Measurements from ENCODE around the gene PRRX1.

Gene PRRX1

DNA sequence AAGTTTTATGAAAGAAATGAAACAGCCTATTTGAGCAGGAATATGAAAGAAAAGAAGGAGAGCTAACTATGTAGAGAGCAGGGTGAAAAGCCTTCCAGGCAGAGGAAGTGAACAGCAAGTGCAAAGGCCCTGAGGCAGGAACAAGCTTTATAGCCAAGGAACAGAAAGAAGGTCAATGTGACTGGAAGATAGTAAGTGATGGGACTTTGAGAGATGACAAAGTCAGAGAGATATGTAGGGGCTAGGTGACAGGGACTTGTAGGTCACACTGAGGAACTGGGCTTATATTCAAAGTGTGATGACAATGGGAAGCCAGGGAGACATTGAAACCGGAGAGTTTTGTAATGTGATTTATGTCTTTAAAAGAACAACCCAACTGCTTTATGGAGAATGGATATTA lies 18.9 kb downstream of the PRRX1 start:
- no peak overlapping the region for H3K27ac ChIP-seq (ENCODE audit: extremely low read depth, low read depth, low read length)
- H3K36me3 ChIP-seq (ENCODE audit: control insufficient read depth in 2 of 2, insufficient read depth in 1 of 2, low read length in 2 of 2): no peaks in the 10 kb centered on the region
- ChIA-PET POLR2A (no interaction called here), CTCF (no interaction called here)
- H3K4me1 ChIP-seq (ENCODE audit: control insufficient read depth, insufficient read depth, low read length): no peaks in the 10 kb centered on the region
- no peak for TF ChIP-seq BCL11A (tag by site-specific recombination; IDR thresholded peaks at IDR 0.05; ENCODE audit: low read depth)
- no peak for TF ChIP-seq TCF7L2 (IDR thresholded peaks at IDR 0.05; ENCODE audit: borderline replicate concordance, low read depth, low read length)
- TF ChIP-seq, protein P1, sequence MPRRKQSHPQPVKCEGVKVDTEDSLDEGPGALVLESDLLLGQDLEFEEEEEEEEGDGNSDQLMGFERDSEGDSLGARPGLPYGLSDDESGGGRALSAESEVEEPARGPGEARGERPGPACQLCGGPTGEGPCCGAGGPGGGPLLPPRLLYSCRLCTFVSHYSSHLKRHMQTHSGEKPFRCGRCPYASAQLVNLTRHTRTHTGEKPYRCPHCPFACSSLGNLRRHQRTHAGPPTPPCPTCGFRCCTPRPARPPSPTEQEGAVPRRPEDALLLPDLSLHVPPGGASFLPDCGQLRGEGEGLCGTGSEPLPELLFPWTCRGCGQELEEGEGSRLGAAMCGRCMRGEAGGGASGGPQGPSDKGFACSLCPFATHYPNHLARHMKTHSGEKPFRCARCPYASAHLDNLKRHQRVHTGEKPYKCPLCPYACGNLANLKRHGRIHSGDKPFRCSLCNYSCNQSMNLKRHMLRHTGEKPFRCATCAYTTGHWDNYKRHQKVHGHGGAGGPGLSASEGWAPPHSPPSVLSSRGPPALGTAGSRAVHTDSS (tag by site-specific recombination; IDR thresholded peaks at IDR 0.05): no peak
- peak; percentile 86 for TF ChIP-seq ZNF623 (tag by site-specific recombination; IDR thresholded peaks at IDR 0.05)
- H3K9me3 ChIP-seq (ENCODE audit: control insufficient read depth, insufficient read depth, low read depth, low read length): no peaks in the 10 kb centered on the region
- H3K4me3 ChIP-seq (ENCODE audit: low read depth, low read length): no peak overlapping the region

DNA sequence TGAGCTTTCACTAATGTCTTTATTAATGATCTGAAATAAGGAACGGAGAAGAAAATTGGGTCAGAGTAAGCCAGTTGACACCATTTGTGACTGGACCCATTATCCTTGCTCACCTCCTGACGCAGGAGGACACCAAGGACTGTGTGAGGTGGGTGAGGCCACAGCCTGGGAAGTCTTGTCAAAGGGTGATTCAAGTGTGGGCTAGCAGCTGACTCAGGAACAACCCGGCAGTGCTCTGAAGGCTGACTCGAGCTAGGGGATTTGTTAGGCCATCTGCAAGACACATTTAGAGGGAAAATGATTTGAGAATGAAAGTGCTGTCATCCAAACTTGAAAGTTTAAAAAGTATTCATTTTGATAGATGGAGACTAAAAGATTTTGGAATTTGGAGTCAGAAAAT lies 21.2 kb downstream of the PRRX1 start:
- H3K36me3 ChIP-seq (ENCODE audit: control insufficient read depth in 2 of 2, insufficient read depth in 1 of 2, low read length in 2 of 2): no peaks in the 10 kb centered on the region
- no peak overlapping the region for H3K4me3 ChIP-seq (ENCODE audit: low read depth, low read length)
- no peaks in the 10 kb centered on the region for H3K9me3 ChIP-seq (ENCODE audit: control insufficient read depth, insufficient read depth, low read depth, low read length)
- H3K27ac ChIP-seq (ENCODE audit: extremely low read depth, low read depth, low read length): no peak overlapping the region
- POLR2A ChIA-PET: no interaction called here
- CTCF ChIA-PET: no interaction called here
- TF ChIP-seq KLF17 (tag by site-specific recombination; IDR thresholded peaks at IDR 0.05) (no peak), PRDM1 (tag by site-specific recombination; IDR thresholded peaks at IDR 0.05) (no peak), ZNF791 (tag by site-specific recombination; IDR thresholded peaks at IDR 0.05) (no peak), ZEB2 (tag by site-specific recombination; IDR thresholded peaks at IDR 0.05) (no peak), FEZF1 (tag by site-specific recombination; IDR thresholded peaks at IDR 0.05) (no peak), ZFP69B (tag by site-specific recombination; IDR thresholded peaks at IDR 0.05) (no peak), ZNF302 (tag by site-specific recombination; IDR thresholded peaks at IDR 0.05; ENCODE audit: low read depth) (no peak), ZNF169 (tag by site-specific recombination; IDR thresholded peaks at IDR 0.05) (no peak), ZNF658 (tag by site-specific recombination; IDR thresholded peaks at IDR 0.05) (no peak), ZNF510 (tag by site-specific recombination; IDR thresholded peaks at IDR 0.05; ENCODE audit: insufficient replicate concordance) (no peak), PATZ1 (tag by site-specific recombination; IDR thresholded peaks at IDR 0.05) (no peak), ZNF629 (tag by site-specific recombination; IDR thresholded peaks at IDR 0.05) (no peak), ZSCAN30 (tag by site-specific recombination; IDR thresholded peaks at IDR 0.05) (no peak), ZNF324 (tag by site-specific recombination; IDR thresholded peaks at IDR 0.05) (no peak), ZNF747 (tag by site-specific recombination; IDR thresholded peaks at IDR 0.05) (no peak), ZNF544 (tag by site-specific recombination; IDR thresholded peaks at IDR 0.05) (no peak), PBX3 (CRISPR knock-in tag; IDR thresholded peaks at IDR 0.05) (no peak), CTCF (tag by site-specific recombination; IDR thresholded peaks at IDR 0.05) (no peak), IKZF3 (tag by site-specific recombination; IDR thresholded peaks at IDR 0.05) (no peak)
- TF ChIP-seq, protein P2, sequence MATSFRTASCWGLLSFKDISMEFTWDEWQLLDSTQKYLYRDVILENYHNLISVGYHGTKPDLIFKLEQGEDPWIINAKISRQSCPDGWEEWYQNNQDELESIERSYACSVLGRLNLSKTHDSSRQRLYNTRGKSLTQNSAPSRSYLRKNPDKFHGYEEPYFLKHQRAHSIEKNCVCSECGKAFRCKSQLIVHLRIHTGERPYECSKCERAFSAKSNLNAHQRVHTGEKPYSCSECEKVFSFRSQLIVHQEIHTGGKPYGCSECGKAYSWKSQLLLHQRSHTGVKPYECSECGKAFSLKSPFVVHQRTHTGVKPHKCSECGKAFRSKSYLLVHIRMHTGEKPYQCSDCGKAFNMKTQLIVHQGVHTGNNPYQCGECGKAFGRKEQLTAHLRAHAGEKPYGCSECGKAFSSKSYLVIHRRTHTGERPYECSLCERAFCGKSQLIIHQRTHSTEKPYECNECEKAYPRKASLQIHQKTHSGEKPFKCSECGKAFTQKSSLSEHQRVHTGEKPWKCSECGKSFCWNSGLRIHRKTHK (tag by site-specific recombination; IDR thresholded peaks at IDR 0.05): no peak
- H3K4me1 ChIP-seq (ENCODE audit: control insufficient read depth, insufficient read depth, low read length): no peaks in the 10 kb centered on the region
